ENCODE data around the gene CELSR2. TPM values are rescaled to one million over a fixed set of nuclear protein-coding genes. Genes with fewer than 3 reads are reported as not detected.

Gene CELSR2
- total and polyA plus RNA-seq, 2 experiments from 2014 or later, result 6.1 to 12.9 TPM

GRCh38 chr1:109322974-109323373 is 73.6 kb downstream of the CELSR2 start:
- no peak for DNase-seq (ENCODE audit: low read depth in 1 of 2, low spot score in 1 of 2)

More at GRCh38 chr1:109322974-109323373, 73.6 kb downstream of the CELSR2 start:
- Histone ChIP-seq H3K27me3 (no peaks in the 10 kb centered on the region), H3K9me3 (ENCODE audit: low read depth) (no peaks in the 10 kb centered on the region), H3K27ac (no peak overlapping the region), H3K36me3 (peaks cover 57% of the 10 kb centered on the region), H3K4me1 (ENCODE audit: low read depth) (no peaks in the 10 kb centered on the region), H3K4me3 (no peak overlapping the region)
- TF ChIP-seq, protein P1, sequence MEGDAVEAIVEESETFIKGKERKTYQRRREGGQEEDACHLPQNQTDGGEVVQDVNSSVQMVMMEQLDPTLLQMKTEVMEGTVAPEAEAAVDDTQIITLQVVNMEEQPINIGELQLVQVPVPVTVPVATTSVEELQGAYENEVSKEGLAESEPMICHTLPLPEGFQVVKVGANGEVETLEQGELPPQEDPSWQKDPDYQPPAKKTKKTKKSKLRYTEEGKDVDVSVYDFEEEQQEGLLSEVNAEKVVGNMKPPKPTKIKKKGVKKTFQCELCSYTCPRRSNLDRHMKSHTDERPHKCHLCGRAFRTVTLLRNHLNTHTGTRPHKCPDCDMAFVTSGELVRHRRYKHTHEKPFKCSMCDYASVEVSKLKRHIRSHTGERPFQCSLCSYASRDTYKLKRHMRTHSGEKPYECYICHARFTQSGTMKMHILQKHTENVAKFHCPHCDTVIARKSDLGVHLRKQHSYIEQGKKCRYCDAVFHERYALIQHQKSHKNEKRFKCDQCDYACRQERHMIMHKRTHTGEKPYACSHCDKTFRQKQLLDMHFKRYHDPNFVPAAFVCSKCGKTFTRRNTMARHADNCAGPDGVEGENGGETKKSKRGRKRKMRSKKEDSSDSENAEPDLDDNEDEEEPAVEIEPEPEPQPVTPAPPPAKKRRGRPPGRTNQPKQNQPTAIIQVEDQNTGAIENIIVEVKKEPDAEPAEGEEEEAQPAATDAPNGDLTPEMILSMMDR (IDR thresholded peaks at IDR 0.05; ENCODE audit: low read depth, low read length), result no peak

Other genes with a start within 250 kb of the CELSR2 start
- 6.7 and 6.9 TPM in 2 replicates for gene WDR47, start 207.4 kb upstream of the CELSR2 start, total RNA-seq
- 7.9 and 9.1 TPM in 2 replicates for gene WDR47, start 207.4 kb upstream of the CELSR2 start, polyA plus RNA-seq
- gene TAF13, start 173.5 kb upstream of the CELSR2 start, total RNA-seq, result 8.8 and 14.0 TPM in 2 replicates
- gene TAF13, start 173.5 kb upstream of the CELSR2 start, polyA plus RNA-seq, result 4.5 and 7.2 TPM in 2 replicates
- 16.5 and 19.3 TPM in 2 replicates for gene TMEM167B, start 158.8 kb upstream of the CELSR2 start, total RNA-seq
- 16.4 and 18.7 TPM in 2 replicates for gene TMEM167B, start 158.8 kb upstream of the CELSR2 start, polyA plus RNA-seq
- 0.11 TPM in 1 of 2 replicates, not detected in the other for gene ELAPOR1, start 135.4 kb upstream of the CELSR2 start, total RNA-seq
- not detected in 2 replicates for gene ELAPOR1, start 135.4 kb upstream of the CELSR2 start, polyA plus RNA-seq
- gene SARS1, start 35.6 kb upstream of the CELSR2 start, total RNA-seq, result 88.2 and 103 TPM in 2 replicates
- 109 and 115 TPM in 2 replicates for gene SARS1, start 35.6 kb upstream of the CELSR2 start, polyA plus RNA-seq
- gene PSRC1, start 33.6 kb downstream of the CELSR2 start, total RNA-seq, result 7.5 and 41.8 TPM in 2 replicates
- 13.4 and 45.6 TPM in 2 replicates for gene PSRC1, start 33.6 kb downstream of the CELSR2 start, polyA plus RNA-seq
- not detected in 2 replicates for gene MYBPHL, start 57.5 kb downstream of the CELSR2 start, total RNA-seq
- 0.57 TPM in 1 of 2 replicates, not detected in the other for gene MYBPHL, start 57.5 kb downstream of the CELSR2 start, polyA plus RNA-seq
- 25.0 and 25.9 TPM in 2 replicates for gene SORT1, start 148.4 kb downstream of the CELSR2 start, total RNA-seq
- gene SORT1, start 148.4 kb downstream of the CELSR2 start, polyA plus RNA-seq, result 27.6 and 35.8 TPM in 2 replicates
- 23.9 and 24.8 TPM in 2 replicates for gene PSMA5, start 176.9 kb downstream of the CELSR2 start, total RNA-seq
- 96.6 and 103 TPM in 2 replicates for gene PSMA5, start 176.9 kb downstream of the CELSR2 start, polyA plus RNA-seq
- 10.7 and 17.8 TPM in 2 replicates for gene SYPL2, start 217.0 kb downstream of the CELSR2 start, total RNA-seq
- gene SYPL2, start 217.0 kb downstream of the CELSR2 start, polyA plus RNA-seq, result 17.0 and 27.3 TPM in 2 replicates
- 14.7 and 17.8 TPM in 2 replicates for gene ATXN7L2, start 234.4 kb downstream of the CELSR2 start, total RNA-seq
- gene ATXN7L2, start 234.4 kb downstream of the CELSR2 start, polyA plus RNA-seq, result 7.0 and 11.9 TPM in 2 replicates
- 5.3 and 7.2 TPM in 2 replicates for gene CYB561D1, start 244.6 kb downstream of the CELSR2 start, total RNA-seq
- gene CYB561D1, start 244.6 kb downstream of the CELSR2 start, polyA plus RNA-seq, result 5.5 and 6.6 TPM in 2 replicates

Measured in cardiac muscle cell (in vitro differentiated cells and primary cell).